Neural progenitor cell (in vitro differentiated cells): ENCODE data around the gene ITPR1.

Experiments
- EZH2 ChIP-seq: fragments of 200-600 bp; sonication (generic); IDR thresholded peaks from 2 replicates; pipeline ENCODE4 v1.6.1; 2017; ENCODE audit warnings: antibody characterized with exemption, mild to moderate bottlenecking, moderate library complexity
- TF ChIP-seq, protein P1 (sequence below): fragments of 200-600 bp; sonication (generic); IDR thresholded peaks from 2 replicates; pipeline ENCODE4 v1.5.1; 2017; ENCODE audit warnings: antibody characterized with exemption, mild to moderate bottlenecking

DNA sequence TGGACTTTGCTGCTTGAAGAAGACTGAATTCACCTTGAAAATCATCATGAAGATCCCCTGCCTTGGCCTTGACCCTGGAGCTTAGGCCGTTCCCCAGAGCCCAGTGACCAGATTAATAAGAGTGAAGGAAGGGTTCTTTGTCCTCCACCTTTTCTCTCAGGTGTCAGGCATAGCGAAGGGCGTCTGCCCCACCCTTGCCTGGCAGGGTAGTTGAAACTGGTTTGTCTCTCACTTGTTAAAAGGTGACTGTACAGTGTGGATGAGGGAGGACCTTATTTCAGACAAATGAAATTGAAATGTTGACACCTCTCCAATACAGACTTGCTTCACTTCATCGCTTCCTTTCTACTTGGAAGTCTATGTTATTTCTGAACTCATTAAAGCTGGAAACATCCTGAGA lies 262.4 kb downstream of the ITPR1 start:
- TF ChIP-seq, protein P1, sequence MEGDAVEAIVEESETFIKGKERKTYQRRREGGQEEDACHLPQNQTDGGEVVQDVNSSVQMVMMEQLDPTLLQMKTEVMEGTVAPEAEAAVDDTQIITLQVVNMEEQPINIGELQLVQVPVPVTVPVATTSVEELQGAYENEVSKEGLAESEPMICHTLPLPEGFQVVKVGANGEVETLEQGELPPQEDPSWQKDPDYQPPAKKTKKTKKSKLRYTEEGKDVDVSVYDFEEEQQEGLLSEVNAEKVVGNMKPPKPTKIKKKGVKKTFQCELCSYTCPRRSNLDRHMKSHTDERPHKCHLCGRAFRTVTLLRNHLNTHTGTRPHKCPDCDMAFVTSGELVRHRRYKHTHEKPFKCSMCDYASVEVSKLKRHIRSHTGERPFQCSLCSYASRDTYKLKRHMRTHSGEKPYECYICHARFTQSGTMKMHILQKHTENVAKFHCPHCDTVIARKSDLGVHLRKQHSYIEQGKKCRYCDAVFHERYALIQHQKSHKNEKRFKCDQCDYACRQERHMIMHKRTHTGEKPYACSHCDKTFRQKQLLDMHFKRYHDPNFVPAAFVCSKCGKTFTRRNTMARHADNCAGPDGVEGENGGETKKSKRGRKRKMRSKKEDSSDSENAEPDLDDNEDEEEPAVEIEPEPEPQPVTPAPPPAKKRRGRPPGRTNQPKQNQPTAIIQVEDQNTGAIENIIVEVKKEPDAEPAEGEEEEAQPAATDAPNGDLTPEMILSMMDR, result no peak
- TF ChIP-seq EZH2, result no peak
